ENCODE results near the gene PRPF6.

DNA sequence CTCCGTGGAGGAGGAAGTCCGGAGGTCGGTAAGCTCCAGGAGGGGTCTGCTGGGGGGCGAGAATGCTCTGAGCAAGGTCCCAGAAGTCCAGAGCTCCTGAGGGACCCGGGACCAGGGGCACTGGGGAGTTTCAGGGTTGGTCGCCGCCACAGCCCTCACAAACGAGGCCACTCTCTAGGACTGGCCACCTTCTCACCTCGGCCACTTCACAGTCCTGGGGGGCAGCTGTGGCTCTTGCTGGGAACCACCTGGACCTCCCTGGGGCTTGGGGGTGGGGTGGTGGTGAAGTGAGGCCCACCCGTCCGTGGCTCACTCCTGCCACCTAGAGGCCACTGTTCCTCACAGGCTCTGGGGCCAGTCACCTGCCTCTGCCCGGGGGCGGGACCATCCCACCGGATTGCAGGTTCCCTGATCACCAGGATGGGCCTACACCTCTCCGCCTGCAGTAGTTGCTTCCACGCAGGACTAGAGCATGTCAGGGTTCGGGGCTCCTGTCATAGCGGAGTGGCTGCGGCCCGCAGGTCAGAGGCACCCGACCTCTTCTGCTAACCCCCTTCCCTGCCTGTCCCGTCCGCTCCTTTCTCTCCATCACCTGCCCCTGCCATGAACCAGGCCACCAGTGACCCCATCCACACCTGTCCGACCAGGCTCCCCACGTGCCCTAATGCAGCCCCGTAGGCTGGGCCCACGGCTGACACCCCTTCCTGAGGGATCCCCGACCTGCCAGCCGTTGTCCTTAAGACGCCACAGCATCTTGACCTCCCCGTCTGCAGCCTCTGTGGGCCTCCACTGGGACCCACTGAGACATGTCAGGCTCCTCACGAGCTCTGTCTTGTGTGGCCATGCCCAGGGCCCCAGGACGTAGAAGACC is 76.9 kb downstream of the PRPF6 start:
- TF ChIP-seq POLR2AphosphoS5 (IDR thresholded peaks at IDR 0.05): no peak
- TF ChIP-seq CTCF (IDR thresholded peaks at IDR 0.05): peak; percentile 82 to 90 (median 86)
- no peak for TF ChIP-seq POLR2A (IDR thresholded peaks at IDR 0.05)
- TF ChIP-seq EP300 (IDR thresholded peaks at IDR 0.05): no peak

Measured in upper lobe of left lung (tissue), 4 donors.